ENCODE measurements around the gene GIT1. TPM values are rescaled to one million over a fixed set of nuclear protein-coding genes. Genes with fewer than 3 reads are reported as not detected.

GIT1 gene
- total RNA-seq, 1 donor from 2014 or later = 96.5 TPM

DNA sequence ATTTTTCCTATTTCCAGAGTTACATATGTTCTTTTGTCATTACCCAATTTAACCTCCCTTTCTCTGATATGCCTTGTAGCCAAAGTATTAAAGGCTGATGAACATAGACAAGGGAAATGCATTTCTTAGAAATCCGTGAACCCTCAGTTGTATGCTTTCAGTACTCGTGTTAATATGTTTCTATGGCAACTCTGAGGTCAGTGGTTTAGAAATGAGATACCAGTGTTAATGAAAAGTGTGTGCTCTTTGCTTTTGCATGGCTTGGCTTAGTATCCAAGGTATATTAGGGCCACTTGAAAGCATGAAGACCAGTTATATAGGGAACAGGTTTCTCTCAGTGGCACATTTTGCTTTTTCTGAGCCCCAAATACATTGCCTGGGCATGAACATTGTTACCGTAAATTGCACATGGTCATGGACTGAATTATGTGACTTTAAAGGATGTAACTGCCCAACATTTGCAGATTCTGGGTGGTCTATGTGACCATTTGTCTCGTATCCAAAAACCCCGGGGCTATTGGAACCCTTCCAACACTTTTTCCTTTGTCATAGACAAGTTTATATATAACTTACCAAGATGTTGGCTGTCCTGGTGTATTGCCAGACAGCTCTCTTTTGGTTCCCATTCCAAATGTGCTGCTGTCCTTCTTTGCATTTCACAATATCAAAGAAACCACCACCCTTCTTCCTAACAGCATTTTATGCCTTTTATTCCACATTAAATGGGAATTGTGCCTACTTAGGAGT lies 40.1 kb downstream of the GIT1 start:
- TF ChIP-seq, protein P1, sequence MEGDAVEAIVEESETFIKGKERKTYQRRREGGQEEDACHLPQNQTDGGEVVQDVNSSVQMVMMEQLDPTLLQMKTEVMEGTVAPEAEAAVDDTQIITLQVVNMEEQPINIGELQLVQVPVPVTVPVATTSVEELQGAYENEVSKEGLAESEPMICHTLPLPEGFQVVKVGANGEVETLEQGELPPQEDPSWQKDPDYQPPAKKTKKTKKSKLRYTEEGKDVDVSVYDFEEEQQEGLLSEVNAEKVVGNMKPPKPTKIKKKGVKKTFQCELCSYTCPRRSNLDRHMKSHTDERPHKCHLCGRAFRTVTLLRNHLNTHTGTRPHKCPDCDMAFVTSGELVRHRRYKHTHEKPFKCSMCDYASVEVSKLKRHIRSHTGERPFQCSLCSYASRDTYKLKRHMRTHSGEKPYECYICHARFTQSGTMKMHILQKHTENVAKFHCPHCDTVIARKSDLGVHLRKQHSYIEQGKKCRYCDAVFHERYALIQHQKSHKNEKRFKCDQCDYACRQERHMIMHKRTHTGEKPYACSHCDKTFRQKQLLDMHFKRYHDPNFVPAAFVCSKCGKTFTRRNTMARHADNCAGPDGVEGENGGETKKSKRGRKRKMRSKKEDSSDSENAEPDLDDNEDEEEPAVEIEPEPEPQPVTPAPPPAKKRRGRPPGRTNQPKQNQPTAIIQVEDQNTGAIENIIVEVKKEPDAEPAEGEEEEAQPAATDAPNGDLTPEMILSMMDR (conservative IDR thresholded peaks at IDR 0.05) = no peak
- Mint-ChIP-seq H3K4me1 (peaks cover 12% of the 10 kb centered on the region), H3K9me3 (no peaks in the 10 kb centered on the region), H3K4me3 (no peak overlapping the region), H3K27me3 (ENCODE audit: low read depth) (no peaks in the 10 kb centered on the region), H3K36me3 (ENCODE audit: low read depth) (peaks cover 5% of the 10 kb centered on the region), H3K27ac (ENCODE audit: unreplicated experiment) (no peak overlapping the region)
- no peak for DNase-seq (ENCODE audit: low read depth, low spot score)

DNA sequence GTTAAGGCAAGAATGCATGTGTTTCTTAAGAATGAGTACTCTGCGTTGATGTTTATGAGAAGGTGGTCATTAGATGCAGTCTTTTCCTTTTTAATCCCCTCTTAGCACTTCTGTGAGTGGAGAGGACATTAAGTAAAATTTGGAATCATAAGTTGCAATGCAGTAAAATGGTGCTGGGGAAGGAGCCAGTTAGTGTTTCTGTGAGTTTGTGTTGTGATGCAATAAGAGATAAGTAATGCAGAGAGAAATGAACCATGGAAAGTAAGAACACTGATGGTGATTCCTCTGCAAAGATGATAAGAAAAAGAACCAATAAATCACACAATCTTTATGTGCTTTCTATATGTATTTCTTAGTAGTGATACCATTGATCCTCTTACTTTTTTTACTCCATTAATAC lies 42.6 kb downstream of the GIT1 start:
- TF ChIP-seq, protein P1 (conservative IDR thresholded peaks at IDR 0.05) = no peak
- no peak overlapping the region for H3K27ac Mint-ChIP-seq (ENCODE audit: unreplicated experiment)

DNA sequence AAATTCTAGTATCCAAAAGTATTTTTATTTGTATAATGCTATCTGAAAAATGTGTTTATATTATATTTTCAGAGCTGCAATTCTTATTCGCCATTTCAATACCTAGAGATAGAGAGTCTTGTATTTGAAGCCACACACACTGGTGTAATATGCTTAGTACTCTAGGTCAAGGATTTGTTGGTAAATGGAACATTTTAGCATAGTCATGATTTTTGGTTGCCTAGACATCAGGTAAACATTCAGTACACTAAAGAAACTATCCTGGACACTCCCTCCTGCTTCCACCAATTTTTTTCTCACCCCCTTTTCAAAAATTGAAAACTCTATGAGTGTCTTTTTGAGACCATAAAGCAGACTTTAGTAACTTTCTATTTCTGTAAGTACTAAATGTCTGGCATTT lies 43.4 kb downstream of the GIT1 start:
- no peak overlapping the region for H3K4me3 Mint-ChIP-seq

More for the DNA sequence above, 42.6 kb downstream of the GIT1 start:
- Mint-ChIP-seq H3K4me1 (peaks cover 12% of the 10 kb centered on the region), H3K4me3 (no peak overlapping the region), H3K27me3 (ENCODE audit: low read depth) (no peaks in the 10 kb centered on the region), H3K9me3 (no peaks in the 10 kb centered on the region), H3K36me3 (ENCODE audit: low read depth) (peaks cover 13% of the 10 kb centered on the region)
- DNase-seq (ENCODE audit: low read depth, low spot score) = no peak

DNA sequence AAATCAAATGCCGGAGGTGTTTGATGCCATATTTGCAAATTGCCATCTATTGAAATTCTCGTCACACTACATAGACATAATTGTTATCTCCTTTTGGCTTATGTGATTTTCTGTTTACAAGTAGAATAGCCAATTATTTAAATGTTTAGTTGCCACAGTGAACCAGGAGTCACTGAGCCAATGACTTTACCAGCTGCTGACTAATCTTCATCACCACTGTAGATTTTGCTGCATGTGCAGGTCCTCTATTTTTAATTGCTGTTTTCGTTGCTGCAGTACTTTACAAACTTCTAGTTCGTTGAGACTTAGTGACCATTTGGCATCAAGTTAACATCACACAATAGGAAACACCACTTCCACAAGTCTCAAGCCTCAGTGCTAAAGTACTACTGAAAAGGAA lies 45.4 kb downstream of the GIT1 start:
- no peaks in the 10 kb centered on the region for H3K9me3 Mint-ChIP-seq
- TF ChIP-seq, protein P1 (conservative IDR thresholded peaks at IDR 0.05) = no peak
- no peak for DNase-seq (ENCODE audit: low read depth, low spot score)
- H3K27ac Mint-ChIP-seq (ENCODE audit: unreplicated experiment) = no peak overlapping the region
- H3K4me3 Mint-ChIP-seq = no peak overlapping the region
- H3K27me3 Mint-ChIP-seq (ENCODE audit: low read depth) = no peaks in the 10 kb centered on the region
- H3K36me3 Mint-ChIP-seq (ENCODE audit: low read depth) = peaks cover 13% of the 10 kb centered on the region
- peaks cover 7% of the 10 kb centered on the region for H3K4me1 Mint-ChIP-seq

More for the DNA sequence above, 43.4 kb downstream of the GIT1 start:
- DNase-seq (ENCODE audit: low read depth, low spot score) = no peak
- peaks cover 12% of the 10 kb centered on the region for H3K4me1 Mint-ChIP-seq
- no peak overlapping the region for H3K27ac Mint-ChIP-seq (ENCODE audit: unreplicated experiment)
- H3K27me3 Mint-ChIP-seq (ENCODE audit: low read depth) = no peaks in the 10 kb centered on the region
- H3K9me3 Mint-ChIP-seq = no peaks in the 10 kb centered on the region
- peaks cover 13% of the 10 kb centered on the region for H3K36me3 Mint-ChIP-seq (ENCODE audit: low read depth)
- TF ChIP-seq, protein P1 (conservative IDR thresholded peaks at IDR 0.05) = no peak

DNA sequence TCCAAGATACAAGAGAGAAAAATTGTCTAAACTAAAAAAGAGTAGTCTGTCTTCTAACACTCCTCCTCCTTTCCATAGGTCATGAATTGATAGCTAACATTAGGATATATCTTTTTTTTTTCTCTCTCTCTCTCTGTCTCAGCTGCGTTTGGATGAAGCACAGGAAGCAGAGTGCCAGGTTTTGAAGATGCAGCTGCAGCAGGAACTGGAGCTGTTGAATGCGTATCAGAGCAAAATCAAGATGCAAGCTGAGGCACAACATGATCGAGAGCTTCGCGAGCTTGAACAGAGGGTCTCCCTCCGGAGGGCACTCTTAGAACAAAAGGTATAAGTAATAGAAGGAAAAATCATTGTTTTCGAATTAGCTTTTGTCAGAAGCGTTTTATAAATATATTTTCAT lies 55.5 kb downstream of the GIT1 start:
- Mint-ChIP-seq H3K36me3 (ENCODE audit: low read depth) (peaks cover 30% of the 10 kb centered on the region), H3K27ac (ENCODE audit: unreplicated experiment) (no peak overlapping the region), H3K4me3 (no peak overlapping the region), H3K9me3 (no peaks in the 10 kb centered on the region), H3K4me1 (no peaks in the 10 kb centered on the region), H3K27me3 (ENCODE audit: low read depth) (no peaks in the 10 kb centered on the region)
- TF ChIP-seq, protein P1 (conservative IDR thresholded peaks at IDR 0.05) = no peak
- DNase-seq (ENCODE audit: low read depth, low spot score) = no peak
